Gastroesophageal sphincter (tissue), 4 donors: ENCODE measurements around the gene FHIT. TPM values are rescaled to one million over a fixed set of nuclear protein-coding genes. Genes with fewer than 3 reads are reported as not detected.
"Not testable (repeated sequence)": the region's sequence is repeated elsewhere in the genome, so short reads cannot be mapped to it uniquely, and the experiment has no call there.

Source experiments
- ATAC-seq: fragments of 150-250 bp; one replicate; pipeline ENCODE4 v1.9.1; 2016; ENCODE audit warnings: mild to moderate bottlenecking, moderate library complexity
- H3K27ac ChIP-seq, 4 donors: fragments of 200-600 bp; sonication (generic) in 3 of 4; 1 replicate in 3 of 4; 2 replicates in 1 of 4; pipeline ENCODE4 v1.5.1; 2016 to 2019
- H3K27me3 ChIP-seq: fragments of 200-600 bp; sonication (generic); one replicate; pipeline ENCODE4 v1.5.1; 2019
- H3K36me3 ChIP-seq, 2 donors: fragments of 200-600 bp; sonication (generic); one replicate each; pipeline ENCODE4 v1.5.1; 2019; ENCODE audit warnings: control low read depth in 1 of 2
- H3K4me1 ChIP-seq, 3 donors: fragments of 200-600 bp; sonication (generic); 1 replicate in 2 of 3; 2 replicates in 1 of 3; pipeline ENCODE4 v1.5.1; 2016 to 2019; ENCODE audit warnings: control low read depth in 2 of 3
- H3K4me3 ChIP-seq, 2 donors: fragments of 200-600 bp; sonication (generic); one replicate each; pipeline ENCODE4 v1.5.1; 2019; ENCODE audit warnings: mild to moderate bottlenecking in 1 of 2, moderate library complexity in 1 of 2
- H3K9me3 ChIP-seq, 3 donors: fragments of 200-600 bp; sonication (generic); one replicate each; pipeline ENCODE4 v1.5.1; 2017 to 2019; ENCODE audit warnings: control low read depth in 2 of 3
- EP300 ChIP-seq: sonication (generic); formaldehyde crosslinking; IDR thresholded peaks from one replicate; pipeline ENCODE4 v1.6.1; 2017; ENCODE audit warnings: antibody characterized with exemption, mild to moderate bottlenecking
- POLR2A ChIP-seq, 2 donors: fragments of 450-650 bp; IDR thresholded peaks; one replicate each; pipeline ENCODE4 v1.6.1; 2017; ENCODE audit warnings: antibody characterized with exemption in 2 of 2, mild to moderate bottlenecking in 2 of 2, moderate library complexity in 1 of 2
- POLR2AphosphoS5 ChIP-seq: sonication (generic); formaldehyde crosslinking; IDR thresholded peaks from one replicate; pipeline ENCODE4 v1.6.1; 2017; ENCODE audit warnings: antibody characterized with exemption
- WGBS, 2 donors: methylation state at CpG; one replicate each; pipeline ENCODE4 v1.1.5; 2018; ENCODE audit warnings: low coverage in 1 of 2; 5-methylcytosine and 5-hydroxymethylcytosine counted together
- total RNA-seq, 4 donors: library from RNA; depleted of rRNA; stranded (reverse); fragments of >200 nt; gene quantifications; one replicate each; pipeline ENCODE4 v1.1.0, GENCODE V29; 2016
- TF ChIP-seq, protein P1 (sequence below), 4 experiments: fragments of 200-600 bp in 2 of 4; fragments of 450-650 bp in 2 of 4; sonication (generic) in 1 of 4; IDR thresholded peaks; one replicate each; pipeline ENCODE4 v1.5.1; 2017 to 2019; ENCODE audit warnings: antibody characterized with exemption in 4 of 4, mild to moderate bottlenecking in 2 of 4, moderate library complexity in 2 of 4

The FHIT gene
- total RNA-seq, 4 donors from 2014 or later, result 1.4 to 7.3 (median 3.9) TPM

DNA sequence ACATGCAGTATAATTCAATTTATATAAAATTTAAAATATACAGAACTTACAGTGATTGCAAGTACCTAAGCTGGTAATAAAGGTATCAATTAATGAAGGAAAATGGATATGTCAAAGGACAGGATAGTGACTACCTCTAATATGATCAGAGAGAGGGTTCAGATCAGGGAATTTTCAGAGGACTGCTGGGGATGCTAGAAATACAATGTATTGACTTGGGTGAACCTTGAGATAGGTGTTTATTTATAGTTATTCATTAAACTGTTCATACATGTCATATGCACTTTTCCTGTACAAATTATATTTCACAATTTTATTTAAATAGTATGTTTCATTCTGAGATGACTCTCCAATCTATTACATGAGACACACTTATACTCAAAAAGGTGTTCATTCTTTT is 554.1 kb downstream of the FHIT start:
- no peaks in the 10 kb centered on the region for H3K36me3 ChIP-seq
- H3K27ac ChIP-seq, result no peak overlapping the region
- H3K4me3 ChIP-seq, result no peak overlapping the region
- H3K4me1 ChIP-seq, result no peaks in the 10 kb centered on the region
- no peaks in the 10 kb centered on the region for H3K9me3 ChIP-seq
- no peaks in the 10 kb centered on the region for H3K27me3 ChIP-seq
- no peak for ATAC-seq
- TF ChIP-seq EP300 (no peak), POLR2A (IDR thresholded peaks at IDR 0.05) (no peak), POLR2AphosphoS5 (no peak)
- TF ChIP-seq, protein P1, sequence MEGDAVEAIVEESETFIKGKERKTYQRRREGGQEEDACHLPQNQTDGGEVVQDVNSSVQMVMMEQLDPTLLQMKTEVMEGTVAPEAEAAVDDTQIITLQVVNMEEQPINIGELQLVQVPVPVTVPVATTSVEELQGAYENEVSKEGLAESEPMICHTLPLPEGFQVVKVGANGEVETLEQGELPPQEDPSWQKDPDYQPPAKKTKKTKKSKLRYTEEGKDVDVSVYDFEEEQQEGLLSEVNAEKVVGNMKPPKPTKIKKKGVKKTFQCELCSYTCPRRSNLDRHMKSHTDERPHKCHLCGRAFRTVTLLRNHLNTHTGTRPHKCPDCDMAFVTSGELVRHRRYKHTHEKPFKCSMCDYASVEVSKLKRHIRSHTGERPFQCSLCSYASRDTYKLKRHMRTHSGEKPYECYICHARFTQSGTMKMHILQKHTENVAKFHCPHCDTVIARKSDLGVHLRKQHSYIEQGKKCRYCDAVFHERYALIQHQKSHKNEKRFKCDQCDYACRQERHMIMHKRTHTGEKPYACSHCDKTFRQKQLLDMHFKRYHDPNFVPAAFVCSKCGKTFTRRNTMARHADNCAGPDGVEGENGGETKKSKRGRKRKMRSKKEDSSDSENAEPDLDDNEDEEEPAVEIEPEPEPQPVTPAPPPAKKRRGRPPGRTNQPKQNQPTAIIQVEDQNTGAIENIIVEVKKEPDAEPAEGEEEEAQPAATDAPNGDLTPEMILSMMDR (IDR thresholded peaks at IDR 0.05), result no peak

DNA sequence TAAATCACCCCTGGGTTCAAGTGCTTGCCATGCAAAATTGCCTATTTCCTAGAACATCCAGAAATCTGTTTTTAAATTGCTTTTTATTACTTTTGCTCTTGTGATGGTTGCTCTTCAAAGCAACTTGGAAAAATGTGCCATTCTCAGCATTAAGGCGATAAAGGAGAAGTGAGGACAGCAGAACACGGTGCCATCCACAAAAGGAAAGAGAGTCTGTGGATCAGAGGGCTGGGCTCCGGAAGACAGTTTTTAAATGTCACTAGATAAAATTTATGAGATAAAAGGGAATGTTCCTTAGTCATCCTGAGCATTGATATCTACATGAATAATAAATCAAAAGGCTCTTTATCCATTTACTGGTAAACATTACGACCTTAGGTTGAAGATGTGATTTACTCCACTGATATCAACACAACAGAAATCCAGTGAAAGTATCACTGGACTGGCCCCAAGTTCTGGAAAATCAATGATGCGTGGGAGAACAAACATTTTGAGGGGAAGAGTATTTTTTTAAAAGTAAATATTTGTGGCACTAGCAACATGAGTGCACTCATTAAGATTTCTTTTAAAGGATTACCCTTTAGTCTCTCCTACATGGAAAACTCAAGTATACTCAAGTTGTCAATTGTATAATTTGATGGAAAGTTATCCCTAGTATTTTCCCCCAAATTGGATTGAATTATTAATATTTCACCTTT is 554.7 kb downstream of the FHIT start:
- Histone ChIP-seq H3K4me1 (no peaks in the 10 kb centered on the region), H3K27ac (no peak overlapping the region), H3K4me3 (no peak overlapping the region), H3K36me3 (no peaks in the 10 kb centered on the region), H3K9me3 (no peaks in the 10 kb centered on the region), H3K27me3 (no peaks in the 10 kb centered on the region)
- TF ChIP-seq, protein P1 (IDR thresholded peaks at IDR 0.05), result no peak
- TF ChIP-seq POLR2AphosphoS5 (no peak), EP300 (no peak), POLR2A (IDR thresholded peaks at IDR 0.05) (no peak)
- 71 to 94% methylated on average over 4 to 5 of the region's 5 CpGs for WGBS, 2 donors
- no peak for ATAC-seq

DNA sequence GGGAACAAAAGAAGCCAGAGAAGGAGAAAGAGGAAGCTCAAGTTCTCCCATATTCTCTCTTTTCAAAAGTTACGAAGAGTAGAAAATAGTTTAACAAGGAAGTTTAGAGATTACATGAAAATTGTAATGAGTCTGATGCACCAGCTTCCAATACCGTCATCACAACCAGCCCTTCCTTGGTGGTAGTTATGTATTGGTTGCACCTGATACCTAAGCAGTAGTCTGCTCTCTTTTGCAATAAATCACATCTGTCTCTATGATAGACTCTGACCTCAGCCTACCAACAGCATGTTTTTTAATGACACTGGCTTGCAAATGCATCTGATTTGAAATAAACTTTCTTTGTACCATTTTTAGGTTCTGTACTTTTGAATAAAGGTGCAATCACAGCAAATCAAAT is 575.8 kb downstream of the FHIT start:
- Histone ChIP-seq H3K27ac (no peak overlapping the region), H3K4me1 (no peaks in the 10 kb centered on the region), H3K4me3 (no peak overlapping the region), H3K36me3 (no peaks in the 10 kb centered on the region), H3K9me3 (peaks cover 0 to 4% (median 0%) of the 10 kb centered on the region in 3 donors), H3K27me3 (no peaks in the 10 kb centered on the region)
- 92 to 93% methylated on average over 2 of the region's 2 CpGs for WGBS, 2 donors
- ATAC-seq, result no peak
- no peak for TF ChIP-seq POLR2AphosphoS5
- TF ChIP-seq EP300, result no peak
- TF ChIP-seq, protein P1 (IDR thresholded peaks at IDR 0.05), result no peak
- no peak for TF ChIP-seq POLR2A (IDR thresholded peaks at IDR 0.05)

DNA sequence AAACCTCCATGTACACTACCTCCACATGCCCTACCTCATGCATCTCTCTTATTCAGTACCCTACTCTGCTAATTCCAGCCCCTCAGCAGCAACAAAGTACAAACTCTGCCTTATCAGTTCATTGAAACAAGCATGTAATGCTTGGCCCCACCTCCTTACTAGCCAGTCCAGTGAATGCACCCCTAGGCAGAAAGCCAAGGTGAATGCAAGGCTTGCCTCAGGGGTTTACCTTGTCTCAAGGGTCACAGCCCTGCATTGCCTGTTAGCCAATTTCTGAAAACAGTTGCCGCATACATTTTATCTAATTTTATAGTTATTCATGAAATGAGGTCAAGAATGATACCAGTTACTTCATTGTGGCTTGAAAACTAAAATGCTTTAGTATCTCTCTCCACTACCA is 576.4 kb downstream of the FHIT start:
- H3K36me3 ChIP-seq, result no peaks in the 10 kb centered on the region
- peaks cover 0 to 4% (median 0%) of the 10 kb centered on the region in 3 donors for H3K9me3 ChIP-seq
- TF ChIP-seq, protein P1 (IDR thresholded peaks at IDR 0.05), result no peak
- TF ChIP-seq POLR2AphosphoS5 (no peak), POLR2A (IDR thresholded peaks at IDR 0.05) (no peak), EP300 (no peak)
- no peak for ATAC-seq
- no peaks in the 10 kb centered on the region for H3K4me1 ChIP-seq
- H3K27me3 ChIP-seq, result no peaks in the 10 kb centered on the region
- H3K4me3 ChIP-seq, result no peak overlapping the region
- no peak overlapping the region for H3K27ac ChIP-seq
- WGBS, 2 donors, result 100% methylated on average over 1 of the region's 1 CpG; no CpG with 5 or more reads in 1 of the 2 donors

DNA sequence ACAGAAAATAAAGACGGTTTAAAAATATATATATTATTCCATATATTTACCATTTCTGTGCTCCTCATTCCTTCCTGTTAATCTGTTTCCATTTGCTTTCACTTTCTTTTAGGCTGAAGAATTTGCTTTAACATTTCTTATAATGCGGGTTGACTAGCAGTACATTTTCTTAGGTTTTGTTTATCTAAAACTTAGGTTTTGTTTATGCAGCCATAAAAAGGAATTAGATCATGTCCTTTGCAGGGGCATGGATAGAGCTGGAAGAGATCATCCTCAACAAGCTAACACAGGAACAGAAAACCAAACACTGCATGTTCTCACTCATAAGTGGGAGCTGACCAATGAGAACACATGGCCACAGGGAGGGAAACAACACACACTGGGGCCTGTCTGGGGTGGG is 578.1 kb downstream of the FHIT start:
- H3K36me3 ChIP-seq, result no peaks in the 10 kb centered on the region
- WGBS, 2 donors, result 0 to 17% methylated on average over 1 to 2 of the region's 2 CpGs

DNA sequence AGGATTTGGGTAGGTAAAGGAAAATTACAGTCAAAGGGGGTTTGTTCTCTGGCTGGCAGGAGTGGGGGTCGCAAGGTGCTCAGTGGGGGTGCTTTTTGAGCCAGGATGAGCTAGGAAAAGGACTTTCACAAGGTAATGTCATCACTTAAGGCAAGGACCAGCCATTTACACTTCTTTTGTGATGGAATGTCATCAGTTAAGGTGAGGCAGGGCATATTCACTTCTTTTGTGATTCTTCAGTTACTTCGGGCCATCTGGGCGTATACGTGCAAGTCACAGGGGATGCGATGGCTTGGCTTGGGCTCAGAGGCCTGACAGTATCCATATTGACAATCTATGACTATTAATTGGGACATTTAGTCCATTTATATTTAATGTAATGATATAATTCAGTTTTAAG is 578.9 kb downstream of the FHIT start:
- not testable (repeated sequence) for H3K27me3 ChIP-seq, H3K36me3 ChIP-seq, H3K9me3 ChIP-seq, H3K27ac ChIP-seq, ATAC-seq, H3K4me1 ChIP-seq, H3K4me3 ChIP-seq
- WGBS, 2 donors, result 93 to 100% methylated on average over 2 to 5 of the region's 5 CpGs

More for the DNA sequence above, 578.1 kb downstream of the FHIT start:
- no peaks in the 10 kb centered on the region for H3K4me1 ChIP-seq
- no peak overlapping the region for H3K4me3 ChIP-seq
- H3K27me3 ChIP-seq, result no peaks in the 10 kb centered on the region
- peaks cover 0 to 4% (median 0%) of the 10 kb centered on the region in 3 donors for H3K9me3 ChIP-seq
- ATAC-seq, result no peak
- no peak overlapping the region for H3K27ac ChIP-seq
- TF ChIP-seq POLR2AphosphoS5 (no peak), POLR2A (IDR thresholded peaks at IDR 0.05) (no peak), EP300 (no peak)
- TF ChIP-seq, protein P1 (IDR thresholded peaks at IDR 0.05), result no peak
